Activated CD4-positive, alpha-beta T cell treated with anti-CD3 and anti-CD28 coated beads, Interleukin-2, amount 50 U/mL, for 24 hours (primary cell): Measurements from ENCODE around the gene SELENOV.

Source experiments
- DNase-seq, 2 donors: peaks; one replicate each; pipeline ENCODE4 v3.0.0-alpha.2; 2020; ENCODE audit warnings: low read depth in 1 of 2, low spot score in 1 of 2

SELENOV gene

DNA sequence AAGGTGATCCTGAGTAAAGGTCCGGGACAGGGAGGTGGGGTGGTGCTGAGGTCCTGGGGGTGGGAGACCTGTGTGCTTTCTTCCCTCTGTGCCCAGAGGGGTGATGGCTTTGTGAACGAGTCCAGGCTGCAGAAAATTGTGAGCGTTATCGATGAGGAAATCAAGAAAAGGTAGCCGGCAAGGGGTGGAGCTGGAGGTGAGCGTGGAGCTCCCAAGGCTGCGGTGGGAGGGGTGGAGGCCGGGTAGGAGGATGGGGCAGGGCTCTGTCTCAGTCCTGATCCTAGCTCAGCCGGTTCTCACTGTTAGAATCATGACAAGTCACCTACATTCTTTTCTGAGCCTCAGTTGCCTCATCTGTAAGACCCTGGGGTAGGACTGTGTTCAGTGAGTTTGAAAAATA is 4.0 kb downstream of the SELENOV start:
- DNase-seq, result no peak

- DNase-seq, result no peak
These were observed 5.9 kb downstream of the SELENOV start for GRCh38 chr19:39520541-39521484.

DNA sequence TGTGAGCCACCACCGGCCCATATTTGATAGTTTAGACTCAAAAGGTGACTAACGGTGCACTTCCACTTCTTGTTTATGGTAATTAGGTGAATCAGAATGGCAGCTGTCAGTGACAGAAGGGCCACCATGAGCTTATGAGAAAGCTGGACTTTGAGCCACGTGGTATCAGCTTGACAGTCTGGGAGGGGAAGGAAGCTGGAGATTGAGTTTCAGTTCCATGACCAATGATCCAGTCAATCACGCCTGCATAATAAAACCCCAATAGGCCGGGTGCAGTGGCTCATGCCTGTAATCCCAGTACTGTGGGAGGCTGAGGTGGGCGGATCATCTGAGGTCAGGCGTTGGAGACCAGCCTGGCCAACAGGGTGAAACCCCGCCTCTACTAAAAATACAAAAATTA is 9.6 kb downstream of the SELENOV start:
- DNase-seq, result no peak

- no peak for DNase-seq
These were observed 10.3 kb downstream of the SELENOV start for GRCh38 chr19:39525205-39525604.

DNA sequence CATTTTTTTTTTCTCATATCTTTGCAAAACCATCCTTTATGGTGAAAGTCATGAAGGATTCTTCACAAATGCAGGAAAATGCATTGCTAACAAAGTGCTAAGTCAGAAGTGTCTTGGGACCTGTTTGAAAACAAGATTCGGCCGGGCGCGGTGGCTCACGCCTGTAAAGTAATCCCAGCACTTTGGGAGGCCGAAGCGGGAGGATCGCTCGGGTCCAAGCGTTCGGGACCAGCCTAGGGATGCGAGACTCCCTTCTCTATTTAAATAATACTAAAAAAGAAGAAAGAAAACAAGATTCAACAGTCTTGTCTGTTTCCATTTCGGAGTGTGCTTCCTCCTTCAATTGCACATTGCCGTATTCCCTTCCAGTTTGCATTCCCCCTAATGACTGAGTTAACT is 16.9 kb downstream of the SELENOV start:
- DNase-seq, result no peak

DNA sequence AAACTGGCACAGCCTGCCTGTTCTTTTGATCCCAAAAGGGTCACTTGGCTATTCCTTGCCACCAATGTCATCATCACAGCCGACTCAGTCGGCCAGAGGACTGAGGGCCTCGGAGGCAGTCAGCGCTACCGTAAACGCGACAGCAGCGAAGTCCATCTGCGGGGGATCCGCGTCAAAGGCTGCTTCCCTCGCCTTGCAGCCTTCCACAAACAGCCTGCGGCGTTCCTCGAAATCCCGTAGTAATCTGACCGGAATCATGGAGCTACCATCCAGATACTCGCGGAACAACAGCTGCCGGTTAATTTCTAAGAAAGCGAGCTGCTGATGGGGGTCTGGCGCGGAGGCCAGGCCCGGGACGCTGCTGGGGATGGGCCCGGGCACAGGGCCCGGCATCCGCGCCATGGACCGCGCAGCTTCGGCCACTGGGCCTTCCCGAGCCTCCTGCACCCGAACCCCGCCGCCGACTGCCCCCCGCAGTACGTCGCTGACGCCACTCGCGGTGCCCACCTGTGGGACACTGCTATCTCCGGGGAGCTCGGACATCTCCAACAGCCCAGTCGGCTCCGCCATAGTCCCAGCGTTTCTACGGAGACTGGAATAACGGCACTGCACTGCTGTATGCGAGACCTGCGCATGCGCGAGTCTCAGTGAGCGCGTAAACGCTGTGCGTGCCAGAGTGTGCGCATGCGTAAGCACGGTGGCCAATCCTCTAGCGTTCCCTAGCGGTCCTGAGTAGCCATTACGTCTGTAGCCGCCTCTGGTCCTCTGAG is 17.5 kb downstream of the SELENOV start, which contains the start of gene EID2B:
Gene EID2B, minus strand, starts transcription at position 620 of the 770 bp plus-strand sequence. Its CDS starts 50 bp downstream, at position 570.
- peak; percentile 87 to 94 for DNase-seq

DNA sequence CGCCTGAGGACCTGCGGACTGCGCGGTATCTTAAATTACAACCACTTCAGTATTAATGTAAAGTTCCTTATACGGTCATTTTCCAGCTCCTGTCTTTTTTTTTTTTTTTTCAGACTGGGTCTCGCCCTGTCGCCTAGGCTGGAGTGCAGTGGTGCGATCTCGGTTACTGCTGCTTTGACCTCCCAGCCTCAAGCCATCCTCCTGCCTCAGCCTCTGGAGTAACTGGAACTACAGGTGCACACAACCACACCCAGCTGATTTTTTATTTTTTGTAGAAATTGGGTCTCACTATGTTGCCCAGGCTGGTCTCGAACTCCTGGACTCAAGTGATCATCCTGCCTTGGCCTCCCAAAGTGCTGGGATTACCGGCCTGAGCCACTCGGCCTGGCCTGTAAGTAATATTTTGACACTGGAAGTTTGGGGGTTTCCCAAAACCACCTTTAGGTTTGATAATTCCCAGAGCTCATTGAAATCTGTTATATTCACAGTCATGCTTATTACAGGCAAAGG is 18.1 kb downstream of the SELENOV start:
- DNase-seq, result no peak

DNA sequence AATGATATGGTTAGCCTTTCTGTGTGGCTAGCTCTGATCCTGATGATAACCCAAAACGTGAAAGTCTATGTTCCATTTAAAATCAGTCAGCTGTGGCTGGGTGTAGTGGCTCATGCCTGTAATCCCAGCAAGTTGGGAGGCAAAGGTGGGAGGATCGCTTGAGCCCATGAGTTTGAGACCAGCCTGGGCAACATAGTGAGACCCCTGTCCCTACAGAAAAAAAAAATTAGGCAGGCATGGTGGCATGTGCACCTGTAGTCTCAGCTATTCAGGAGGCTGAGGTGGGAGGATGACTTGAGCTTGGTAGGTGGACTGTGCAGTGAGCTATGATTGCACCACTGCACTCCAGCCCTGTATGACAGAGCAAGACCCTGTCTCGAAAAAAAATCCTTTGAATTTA is 18.9 kb downstream of the SELENOV start:
- no peak for DNase-seq

- DNase-seq, result no peak
These were observed 24.2 kb downstream of the SELENOV start for GRCh38 chr19:39539165-39539517.

GRCh38 chr19:39539518-39540332 is 24.8 kb downstream of the SELENOV start, which contains the start of gene EID2:
Gene EID2 (minus strand): TSS chr19:39540161. CDS start chr19:39540079, 82 bp downstream.
- DNase-seq, result peak; percentile 92 to 95

GRCh38 chr19:39540333-39540673 is 25.4 kb downstream of the SELENOV start:
- no peak for DNase-seq

- no peak for DNase-seq
These were observed 27.3 kb downstream of the SELENOV start for GRCh38 chr19:39542206-39542605.

- no peak for DNase-seq
These were observed 28.5 kb downstream of the SELENOV start for GRCh38 chr19:39543477-39543857.

GRCh38 chr19:39544226-39544903 is 29.4 kb downstream of the SELENOV start:
- DNase-seq, result no peak

DNA sequence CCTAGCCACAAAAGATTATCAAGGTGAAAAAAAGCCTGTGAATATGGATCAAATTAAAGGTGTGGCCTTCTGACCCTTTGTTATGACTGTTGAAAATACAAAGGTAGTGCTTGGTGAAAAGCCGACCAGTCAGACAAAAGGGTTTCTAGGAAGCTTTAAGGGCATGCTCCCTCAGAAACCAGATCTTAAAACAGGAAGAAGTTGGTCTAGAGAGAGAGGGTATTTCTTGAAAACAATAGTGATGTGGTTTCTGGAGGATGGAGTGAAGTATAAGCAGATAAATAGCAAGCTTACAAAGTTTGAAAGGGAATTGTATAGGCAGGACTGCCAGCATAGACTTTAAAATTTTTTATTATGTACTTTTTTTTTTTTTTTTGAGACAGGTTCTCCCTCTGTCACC is 30.0 kb downstream of the SELENOV start:
- no peak for DNase-seq

DNA sequence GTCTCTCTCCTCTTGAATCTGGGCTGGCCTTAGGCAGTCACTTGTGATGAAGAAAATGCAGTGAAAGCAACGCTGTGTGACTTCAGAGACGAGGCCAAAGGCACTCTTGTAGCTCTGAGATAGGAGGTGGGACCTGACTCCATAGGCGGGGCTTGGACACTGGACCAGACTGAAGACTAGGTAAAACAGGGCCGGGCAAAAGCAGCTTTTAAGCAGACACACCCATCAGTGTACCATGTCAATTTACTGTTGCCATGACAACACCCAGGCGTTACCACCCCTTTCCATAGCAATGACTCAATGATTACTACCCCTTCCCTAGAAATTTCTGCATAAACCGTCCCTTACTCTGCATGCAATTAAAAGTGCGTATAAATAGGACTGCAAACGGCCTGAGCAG is 31.7 kb downstream of the SELENOV start:
- no peak for DNase-seq

GRCh38 chr19:39550197-39550596 is 35.3 kb downstream of the SELENOV start:
- DNase-seq, result no peak

DNA sequence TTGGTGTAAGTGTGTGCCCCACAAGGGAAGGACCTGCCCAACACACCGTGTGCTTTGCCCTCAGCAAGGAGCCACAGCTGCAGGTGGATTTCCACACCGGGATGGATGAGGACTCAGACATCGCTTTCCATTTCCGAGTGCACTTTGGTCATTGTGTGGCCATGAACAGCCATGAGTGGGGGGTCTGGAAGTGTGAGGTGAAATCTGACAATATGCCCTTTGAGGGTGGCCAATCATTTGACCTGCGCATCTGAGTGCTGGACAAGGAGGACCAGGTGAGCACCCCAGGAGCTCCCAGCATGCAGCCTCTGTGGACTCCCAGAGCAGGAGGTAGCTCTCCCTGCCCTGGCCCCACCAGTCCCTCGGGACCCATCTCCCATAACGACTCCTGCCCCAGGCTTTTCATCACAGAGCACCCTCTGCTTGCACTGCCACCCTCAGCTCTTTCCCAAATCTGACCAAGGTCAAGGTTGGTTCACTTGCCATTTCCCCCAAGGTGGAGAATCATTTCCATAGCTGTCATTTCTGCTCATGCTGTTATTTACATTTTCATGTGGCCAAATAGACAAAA is 38.2 kb downstream of the SELENOV start:
- DNase-seq, result no peak

DNA sequence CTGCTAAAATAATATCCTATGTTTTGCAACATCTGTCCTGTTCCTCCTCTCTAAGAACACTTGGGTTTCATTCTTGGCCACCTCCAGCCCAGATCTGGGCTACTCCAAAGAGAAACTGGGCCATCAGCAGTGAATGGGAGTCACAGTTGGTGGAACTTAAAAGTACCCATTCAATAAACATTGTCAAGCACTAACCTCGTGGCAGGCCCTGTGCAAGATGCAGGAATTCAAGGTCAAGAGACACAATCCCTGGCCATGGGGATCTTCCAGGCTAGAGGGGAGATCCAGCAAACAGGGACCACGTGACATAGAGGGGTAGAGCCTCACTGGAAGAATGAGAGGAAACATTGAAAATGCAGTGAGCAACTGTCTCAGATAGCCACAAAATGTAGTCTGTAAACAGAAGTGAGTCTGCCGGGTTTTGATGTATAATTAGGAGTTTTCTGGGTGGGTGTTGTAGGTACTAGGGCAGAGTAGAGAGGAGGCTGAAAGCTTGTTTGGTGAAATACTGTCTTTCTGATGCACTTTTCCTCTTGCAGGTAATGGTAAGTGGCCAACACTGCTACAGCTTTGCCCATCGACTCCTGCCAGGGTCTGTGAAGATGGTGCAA is 39.9 kb downstream of the SELENOV start:
- DNase-seq, result no peak

DNA sequence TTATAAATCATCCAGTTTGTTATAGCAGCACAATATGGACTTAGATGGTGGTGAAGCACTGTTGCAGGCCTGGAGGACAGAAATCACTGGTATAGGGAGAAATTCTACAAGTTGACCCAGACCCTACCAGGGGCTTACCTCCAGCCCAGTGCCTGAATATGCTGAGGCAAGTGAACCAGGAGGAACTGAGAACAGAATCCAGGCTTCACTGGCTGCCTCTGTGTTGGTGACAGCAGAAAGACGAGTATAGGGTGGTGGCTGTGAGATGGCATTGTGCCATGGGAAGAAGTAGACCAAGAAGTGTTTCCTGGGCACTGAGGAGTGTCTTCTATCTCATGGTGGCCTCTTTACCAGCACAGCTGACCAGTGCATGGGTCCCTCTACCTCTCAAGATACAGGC is 40.9 kb downstream of the SELENOV start:
- no peak for DNase-seq
